Stimulated activated CD4-positive, alpha-beta T cell treated with anti-CD3 and anti-CD28 coated beads, Interleukin-1b, Interleukin-23, amount 100 ng/mL, for 48 hours (primary cell): ENCODE results near the gene FGB.

Experiments
- DNase-seq: peaks from one replicate; pipeline ENCODE4 v3.0.0-alpha.2; 2020

FGB gene

GRCh38 chr4:154562697-154563254, at the start of gene FGB:
TSS of gene FGB (plus strand) at chr4:154563011. CDS start at chr4:154563019, 8 bp downstream.
- no peak for DNase-seq

- no peak for DNase-seq
Measured at GRCh38 chr4:154516318-154517029, 46.3 kb upstream of the FGB start.

GRCh38 chr4:154517591-154517990, 45.2 kb upstream of the FGB start:
- DNase-seq, result no peak

GRCh38 chr4:154519214-154519613, 43.6 kb upstream of the FGB start:
- DNase-seq, result no peak

GRCh38 chr4:154521607-154522006, 41.2 kb upstream of the FGB start:
- DNase-seq, result no peak

GRCh38 chr4:154526151-154526550, 36.7 kb upstream of the FGB start:
- DNase-seq, result no peak

GRCh38 chr4:154527308-154527707, 35.5 kb upstream of the FGB start:
- no peak for DNase-seq

- DNase-seq, result no peak
Measured at GRCh38 chr4:154528869-154529268, 33.9 kb upstream of the FGB start.

- DNase-seq, result no peak
Measured at GRCh38 chr4:154529728-154530519, 32.9 kb upstream of the FGB start.

- no peak for DNase-seq
Measured at GRCh38 chr4:154534296-154534695, 28.5 kb upstream of the FGB start.

- DNase-seq, result no peak
Measured at GRCh38 chr4:154542271-154542879, 20.4 kb upstream of the FGB start.

GRCh38 chr4:154545689-154546088, 17.1 kb upstream of the FGB start:
- no peak for DNase-seq

GRCh38 chr4:154549894-154550790, 12.7 kb upstream of the FGB start, which contains the start of gene PLRG1:
TSS of gene PLRG1 (minus strand) at chr4:154550400. CDS start at chr4:154550308, 92 bp downstream.
- DNase-seq, result peak; percentile 96

- DNase-seq, result peak; percentile 65
Measured at GRCh38 chr4:154551872-154552686, 10.7 kb upstream of the FGB start.

- DNase-seq, result no peak
Measured at GRCh38 chr4:154559141-154559493, 3.7 kb upstream of the FGB start.

- DNase-seq, result no peak
Measured at GRCh38 chr4:154559494-154560418, 3.1 kb upstream of the FGB start.

GRCh38 chr4:154560419-154560801, 2.4 kb upstream of the FGB start:
- DNase-seq, result no peak

GRCh38 chr4:154560824-154561231, 2.0 kb upstream of the FGB start:
- no peak for DNase-seq

- no peak for DNase-seq
Measured at GRCh38 chr4:154564311-154564710, 1.5 kb downstream of the FGB start.

GRCh38 chr4:154565704-154566103, 2.9 kb downstream of the FGB start:
- DNase-seq, result no peak
